K562 (cell line): ENCODE data around the gene EFHB. TPM values are rescaled to one million over a fixed set of nuclear protein-coding genes. Genes with fewer than 3 reads are reported as not detected.

ENCODE experiments used
- CEBPG ChIP-seq, 3 experiments: fragments of 200-800 bp in 1 of 3; sonication (Bioruptor generic) in 1 of 3; sonication (generic) in 1 of 3; formaldehyde crosslinking in 1 of 3; IDR thresholded peaks in 2 of 3; conservative IDR thresholded peaks in 1 of 3; 2 replicates each; pipeline versions ENCODE4 v1.6.1 to v1.8.0; 2016 to 2022; ENCODE audit warnings: missing compliant biosample characterization in 2 of 3, missing genetic modification characterization in 2 of 3, mild to moderate bottlenecking in 1 of 3, missing genetic modification reagents in 1 of 3
- ETV5 ChIP-seq: sonication (generic); formaldehyde crosslinking; IDR thresholded peaks from 2 replicates; pipeline ENCODE4 v1.4.0; 2020; ENCODE audit warnings: low read depth, mild to moderate bottlenecking, missing genetic modification reagents
- FOSL1 ChIP-seq: fragments of 200-800 bp; sonication (Bioruptor generic); conservative IDR thresholded peaks from 2 replicates; pipeline ENCODE4 v1.6.1; 2016; ENCODE audit warnings: missing genetic modification characterization, missing compliant biosample characterization
- LEF1 ChIP-seq: fragments of 450-650 bp; IDR thresholded peaks from 2 replicates; pipeline ENCODE4 v1.6.1; 2016; ENCODE audit warnings: mild to moderate bottlenecking
- NFIC ChIP-seq: fragments of 450-650 bp; IDR thresholded peaks from 2 replicates; pipeline ENCODE4 v1.6.1; 2017; ENCODE audit warnings: mild to moderate bottlenecking, inconsistent platforms
- NRF1 ChIP-seq, 2 experiments: fragments of 450-650 bp; IDR thresholded peaks in 1 of 2; conservative IDR thresholded peaks in 1 of 2; 2 replicates each; pipeline ENCODE4 v1.6.1; 2014; ENCODE audit warnings: mild to moderate bottlenecking in 2 of 2
- SETDB1 ChIP-seq: IDR thresholded peaks from one replicate; pipeline ENCODE4 v1.6.1; 2012; ENCODE audit warnings: low read length, control low read depth, inconsistent platforms
- TFAM ChIP-seq: fragments of 250-450 bp; sonication (Bioruptor Pico); conservative IDR thresholded peaks from 2 replicates; pipeline ENCODE4 v1.5.0; 2021; ENCODE audit warnings: mild to moderate bottlenecking, moderate library complexity
- ZC3H4 ChIP-seq: sonication (generic); formaldehyde crosslinking; IDR thresholded peaks from 2 replicates; pipeline ENCODE4 v1.9.0; 2021; ENCODE audit warnings: missing genetic modification reagents, borderline replicate concordance
- ZNF24 ChIP-seq: fragments of 450-650 bp; IDR thresholded peaks from 2 replicates; pipeline ENCODE4 v1.6.1; 2016
- ZNF384 ChIP-seq: IDR thresholded peaks from 2 replicates; pipeline ENCODE4 v1.6.1; 2012; ENCODE audit warnings: low read depth, low read length, improper control_type of control experiment
- polyA plus RNA-seq, 8 experiments: library from polyadenylated mRNA; depleted of rRNA in 4 of 8; stranded (reverse) in 5 of 8; unstranded in 3 of 8; fragments of >200 nt; fragmentation: Nextera tagmentation in 2 of 8; fragmentation: Illumina TruSeq in 1 of 8; extraction: Ambion mirVana in 2 of 8; extraction: Trizol in 1 of 8; gene quantifications; 2 replicates each; pipeline versions ENCODE4 v1.2.1 to v1.2.3, GENCODE V29; 2011 to 2014; ENCODE audit warnings: inconsistent platforms in 1 of 8, missing spikeins in 1 of 8
- total RNA-seq, 7 experiments: library from RNA; depleted of rRNA in 6 of 7; stranded (reverse); fragments of >200 nt in 6 of 7; fragmentation: Illumina TruSeq in 2 of 7; extraction: Trizol in 2 of 7; gene quantifications; 2 replicates each; pipeline versions ENCODE4 v1.2.1 to v1.2.3, GENCODE V29; 2011 to 2021; ENCODE audit warnings: low replicate concordance in 1 of 7
- TF ChIP-seq, protein P1 (sequence below): fragments of 250-450 bp; sonication (Bioruptor Pico); IDR thresholded peaks from 2 replicates; pipeline ENCODE4 v1.5.0; 2020; ENCODE audit warnings: mild to moderate bottlenecking, borderline replicate concordance
- TF ChIP-seq, protein P2 (sequence below): IDR thresholded peaks from 2 replicates; pipeline ENCODE4 v1.6.1; 2011; ENCODE audit warnings: borderline replicate concordance, low read depth, mild to moderate bottlenecking, moderate library complexity, low read length; ENCODE audit not compliant: insufficient read depth, poor library complexity, severe bottlenecking
- TF ChIP-seq, protein P3 (sequence below), 2 experiments: fragments of 450-650 bp in 1 of 2; IDR thresholded peaks; 2 replicates each; pipeline ENCODE4 v1.6.1; 2011 to 2017; ENCODE audit warnings: low read depth in 2 of 2, antibody characterized with exemption in 1 of 2, borderline replicate concordance in 1 of 2, low read length in 1 of 2, mild to moderate bottlenecking in 1 of 2, mixed read lengths in 1 of 2; ENCODE audit not compliant: control insufficient read depth in 1 of 2

EFHB gene
- total and polyA plus RNA-seq, 9 of the 15 experiments (the other 6 are each of a cell fraction or from before 2014, with no cell fraction given) = 1.5 to 4.0 (median 1.8) TPM

DNA sequence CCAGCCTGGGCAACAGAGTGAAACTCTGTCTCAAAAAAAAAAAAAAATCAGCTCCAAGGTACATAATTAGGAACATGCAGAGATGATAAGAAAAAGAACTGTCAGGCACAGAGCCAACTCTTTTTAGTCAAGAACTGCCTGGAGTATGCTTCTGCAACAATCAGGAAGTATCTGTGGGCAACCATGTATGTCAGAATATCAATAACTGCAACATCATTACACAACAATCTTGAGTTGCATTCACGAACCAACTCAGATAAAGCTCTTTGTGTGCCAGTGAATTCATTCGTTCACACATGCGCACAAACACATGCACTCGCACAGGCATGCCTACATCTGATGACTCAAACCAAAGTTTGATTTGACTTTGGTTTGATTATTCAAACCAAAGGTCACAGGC, 32.1 kb downstream of the EFHB start (continued):
- TF ChIP-seq, protein P1, sequence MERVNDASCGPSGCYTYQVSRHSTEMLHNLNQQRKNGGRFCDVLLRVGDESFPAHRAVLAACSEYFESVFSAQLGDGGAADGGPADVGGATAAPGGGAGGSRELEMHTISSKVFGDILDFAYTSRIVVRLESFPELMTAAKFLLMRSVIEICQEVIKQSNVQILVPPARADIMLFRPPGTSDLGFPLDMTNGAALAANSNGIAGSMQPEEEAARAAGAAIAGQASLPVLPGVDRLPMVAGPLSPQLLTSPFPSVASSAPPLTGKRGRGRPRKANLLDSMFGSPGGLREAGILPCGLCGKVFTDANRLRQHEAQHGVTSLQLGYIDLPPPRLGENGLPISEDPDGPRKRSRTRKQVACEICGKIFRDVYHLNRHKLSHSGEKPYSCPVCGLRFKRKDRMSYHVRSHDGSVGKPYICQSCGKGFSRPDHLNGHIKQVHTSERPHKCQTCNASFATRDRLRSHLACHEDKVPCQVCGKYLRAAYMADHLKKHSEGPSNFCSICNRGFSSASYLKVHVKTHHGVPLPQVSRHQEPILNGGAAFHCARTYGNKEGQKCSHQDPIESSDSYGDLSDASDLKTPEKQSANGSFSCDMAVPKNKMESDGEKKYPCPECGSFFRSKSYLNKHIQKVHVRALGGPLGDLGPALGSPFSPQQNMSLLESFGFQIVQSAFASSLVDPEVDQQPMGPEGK (CRISPR knock-in tag) = no peak
- TF ChIP-seq, protein P2, sequence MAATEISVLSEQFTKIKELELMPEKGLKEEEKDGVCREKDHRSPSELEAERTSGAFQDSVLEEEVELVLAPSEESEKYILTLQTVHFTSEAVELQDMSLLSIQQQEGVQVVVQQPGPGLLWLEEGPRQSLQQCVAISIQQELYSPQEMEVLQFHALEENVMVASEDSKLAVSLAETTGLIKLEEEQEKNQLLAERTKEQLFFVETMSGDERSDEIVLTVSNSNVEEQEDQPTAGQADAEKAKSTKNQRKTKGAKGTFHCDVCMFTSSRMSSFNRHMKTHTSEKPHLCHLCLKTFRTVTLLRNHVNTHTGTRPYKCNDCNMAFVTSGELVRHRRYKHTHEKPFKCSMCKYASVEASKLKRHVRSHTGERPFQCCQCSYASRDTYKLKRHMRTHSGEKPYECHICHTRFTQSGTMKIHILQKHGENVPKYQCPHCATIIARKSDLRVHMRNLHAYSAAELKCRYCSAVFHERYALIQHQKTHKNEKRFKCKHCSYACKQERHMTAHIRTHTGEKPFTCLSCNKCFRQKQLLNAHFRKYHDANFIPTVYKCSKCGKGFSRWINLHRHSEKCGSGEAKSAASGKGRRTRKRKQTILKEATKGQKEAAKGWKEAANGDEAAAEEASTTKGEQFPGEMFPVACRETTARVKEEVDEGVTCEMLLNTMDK = no peak
- TF ChIP-seq NRF1 (conservative IDR thresholded peaks at IDR 0.05 in 1 of 2, IDR thresholded peaks at IDR 0.05 in 1 of 2) (0 out of 4 replicates have a peak, but pooled peaks of 1 of the 2 experiments have one; percentile 17), TFAM (no peak), ETV5 (CRISPR knock-in tag) (no peak), LEF1 (no peak), ZNF384 (peak; percentile 27; the same call in 1 of the 2 replicates), ZC3H4 (CRISPR knock-in tag) (no peak), ZNF24 (peak; percentile 42; the same call in 1 of the 2 replicates), FOSL1 (tag) (no peak), NFIC (peak; percentile 67), SETDB1 (no peak), CEBPG (CRISPR knock-in tag; IDR thresholded peaks at IDR 0.05) (no peak), CEBPG (tag; conservative IDR thresholded peaks at IDR 0.05 in 1 of 2, IDR thresholded peaks at IDR 0.05 in 1 of 2) (peak; percentile 16 to 57; a peak in 2 of 4 replicates)
- TF ChIP-seq, protein P3, sequence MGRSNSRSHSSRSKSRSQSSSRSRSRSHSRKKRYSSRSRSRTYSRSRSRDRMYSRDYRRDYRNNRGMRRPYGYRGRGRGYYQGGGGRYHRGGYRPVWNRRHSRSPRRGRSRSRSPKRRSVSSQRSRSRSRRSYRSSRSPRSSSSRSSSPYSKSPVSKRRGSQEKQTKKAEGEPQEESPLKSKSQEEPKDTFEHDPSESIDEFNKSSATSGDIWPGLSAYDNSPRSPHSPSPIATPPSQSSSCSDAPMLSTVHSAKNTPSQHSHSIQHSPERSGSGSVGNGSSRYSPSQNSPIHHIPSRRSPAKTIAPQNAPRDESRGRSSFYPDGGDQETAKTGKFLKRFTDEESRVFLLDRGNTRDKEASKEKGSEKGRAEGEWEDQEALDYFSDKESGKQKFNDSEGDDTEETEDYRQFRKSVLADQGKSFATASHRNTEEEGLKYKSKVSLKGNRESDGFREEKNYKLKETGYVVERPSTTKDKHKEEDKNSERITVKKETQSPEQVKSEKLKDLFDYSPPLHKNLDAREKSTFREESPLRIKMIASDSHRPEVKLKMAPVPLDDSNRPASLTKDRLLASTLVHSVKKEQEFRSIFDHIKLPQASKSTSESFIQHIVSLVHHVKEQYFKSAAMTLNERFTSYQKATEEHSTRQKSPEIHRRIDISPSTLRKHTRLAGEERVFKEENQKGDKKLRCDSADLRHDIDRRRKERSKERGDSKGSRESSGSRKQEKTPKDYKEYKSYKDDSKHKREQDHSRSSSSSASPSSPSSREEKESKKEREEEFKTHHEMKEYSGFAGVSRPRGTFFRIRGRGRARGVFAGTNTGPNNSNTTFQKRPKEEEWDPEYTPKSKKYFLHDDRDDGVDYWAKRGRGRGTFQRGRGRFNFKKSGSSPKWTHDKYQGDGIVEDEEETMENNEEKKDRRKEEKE (IDR thresholded peaks at IDR 0.05; ENCODE audit: borderline replicate concordance in 1 of 2, control insufficient read depth in 1 of 2, low read depth in 2 of 2, low read length in 1 of 2) = no peak
